22Rv1 (cell line): ENCODE data around the gene ADH1A.

Experiments used
- H3K27ac ChIP-seq: fragments of 450-650 bp; 2 replicates; pipeline ENCODE4 v1.5.1; 2017
- ZFX ChIP-seq: fragments of 450-650 bp; IDR thresholded peaks from 2 replicates; pipeline ENCODE4 v1.6.1; 2017; ENCODE audit warnings: antibody characterized with exemption, borderline replicate concordance
- TF ChIP-seq, protein P1 (sequence below): fragments of 450-650 bp; IDR thresholded peaks from 2 replicates; pipeline ENCODE4 v1.5.1; 2017; ENCODE audit warnings: mild to moderate bottlenecking

ADH1A gene

DNA sequence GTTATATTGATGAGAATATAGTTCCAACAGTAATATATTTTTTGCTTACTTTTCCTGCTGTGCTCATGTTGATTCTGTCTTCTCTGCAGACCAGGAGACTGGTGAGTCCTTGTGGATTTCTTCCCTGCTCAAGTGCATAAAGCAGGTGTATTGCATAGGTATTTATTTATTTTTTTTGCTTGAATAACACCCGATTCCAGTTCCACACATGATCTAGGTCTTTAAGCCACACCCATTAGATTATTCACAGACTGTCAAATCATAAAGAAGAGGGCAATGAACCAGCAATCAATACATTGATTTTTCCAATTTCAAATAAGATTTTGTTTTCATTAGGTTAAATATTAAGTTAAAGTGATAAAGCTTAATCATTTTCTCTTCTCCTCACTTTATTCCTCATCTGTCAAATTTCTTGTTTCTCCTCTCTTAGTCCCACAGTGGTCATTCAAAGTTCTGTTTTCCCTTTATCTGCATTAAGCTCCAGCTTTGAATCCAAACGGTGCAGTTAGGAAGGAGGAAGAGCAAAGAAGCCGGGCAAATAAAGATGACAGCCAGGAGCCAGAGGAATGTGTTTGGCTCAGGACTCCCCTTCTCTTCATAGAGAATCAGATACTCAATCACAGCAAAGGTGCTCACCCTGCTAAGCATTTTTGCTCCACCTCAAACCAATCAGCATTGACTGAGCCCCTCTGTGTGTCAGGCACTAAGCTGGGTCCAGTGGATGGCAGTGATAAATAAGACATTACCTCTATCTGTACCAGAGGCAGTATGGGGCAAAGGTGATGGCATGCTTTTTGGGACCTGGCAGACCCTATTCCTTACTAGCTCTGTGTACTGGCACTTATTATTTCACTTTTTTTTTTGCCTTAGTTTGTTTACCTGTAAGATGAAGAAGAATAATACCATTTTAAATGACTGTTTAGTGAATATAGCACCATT lies at the start of gene ADH1A:
Gene ADH1A, minus strand, starts transcription at position 138 of the 939 bp plus-strand sequence. Its CDS starts 71 bp downstream, at position 67.
- H3K27ac ChIP-seq = no peak within 1 kb of the TSS
- no peak for TF ChIP-seq ZFX
- TF ChIP-seq, protein P1, sequence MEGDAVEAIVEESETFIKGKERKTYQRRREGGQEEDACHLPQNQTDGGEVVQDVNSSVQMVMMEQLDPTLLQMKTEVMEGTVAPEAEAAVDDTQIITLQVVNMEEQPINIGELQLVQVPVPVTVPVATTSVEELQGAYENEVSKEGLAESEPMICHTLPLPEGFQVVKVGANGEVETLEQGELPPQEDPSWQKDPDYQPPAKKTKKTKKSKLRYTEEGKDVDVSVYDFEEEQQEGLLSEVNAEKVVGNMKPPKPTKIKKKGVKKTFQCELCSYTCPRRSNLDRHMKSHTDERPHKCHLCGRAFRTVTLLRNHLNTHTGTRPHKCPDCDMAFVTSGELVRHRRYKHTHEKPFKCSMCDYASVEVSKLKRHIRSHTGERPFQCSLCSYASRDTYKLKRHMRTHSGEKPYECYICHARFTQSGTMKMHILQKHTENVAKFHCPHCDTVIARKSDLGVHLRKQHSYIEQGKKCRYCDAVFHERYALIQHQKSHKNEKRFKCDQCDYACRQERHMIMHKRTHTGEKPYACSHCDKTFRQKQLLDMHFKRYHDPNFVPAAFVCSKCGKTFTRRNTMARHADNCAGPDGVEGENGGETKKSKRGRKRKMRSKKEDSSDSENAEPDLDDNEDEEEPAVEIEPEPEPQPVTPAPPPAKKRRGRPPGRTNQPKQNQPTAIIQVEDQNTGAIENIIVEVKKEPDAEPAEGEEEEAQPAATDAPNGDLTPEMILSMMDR = no peak

- TF ChIP-seq, protein P1 = no peak
- no peak overlapping the region for H3K27ac ChIP-seq
These were observed 48.4 kb upstream of the ADH1A start for GRCh38 chr4:99339172-99339571.

DNA sequence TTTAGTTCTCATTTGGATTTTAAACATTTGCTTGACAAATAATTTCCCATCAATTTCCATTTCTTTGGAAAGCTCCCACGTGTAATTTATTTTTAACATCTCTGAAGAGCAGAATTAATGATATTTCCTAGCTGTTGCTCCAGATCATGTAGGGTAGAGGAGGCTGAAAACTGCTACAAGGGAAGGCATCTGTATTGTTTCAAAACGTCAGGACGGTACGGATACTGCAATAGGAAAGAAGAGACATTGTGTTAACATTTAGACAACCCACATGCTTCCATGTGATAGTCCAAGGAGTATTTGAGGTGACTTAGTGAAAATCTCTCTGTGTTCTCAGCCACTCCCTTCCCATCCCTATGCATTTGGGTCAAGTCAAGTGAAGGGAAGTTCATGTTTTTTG lies 45.8 kb upstream of the ADH1A start:
- no peak for TF ChIP-seq ZFX
- TF ChIP-seq, protein P1 = no peak
- no peak overlapping the region for H3K27ac ChIP-seq

- H3K27ac ChIP-seq = no peak overlapping the region
- no peak for TF ChIP-seq ZFX
- TF ChIP-seq, protein P1 = no peak
These were observed 44.1 kb upstream of the ADH1A start for GRCh38 chr4:99334880-99335279.

DNA sequence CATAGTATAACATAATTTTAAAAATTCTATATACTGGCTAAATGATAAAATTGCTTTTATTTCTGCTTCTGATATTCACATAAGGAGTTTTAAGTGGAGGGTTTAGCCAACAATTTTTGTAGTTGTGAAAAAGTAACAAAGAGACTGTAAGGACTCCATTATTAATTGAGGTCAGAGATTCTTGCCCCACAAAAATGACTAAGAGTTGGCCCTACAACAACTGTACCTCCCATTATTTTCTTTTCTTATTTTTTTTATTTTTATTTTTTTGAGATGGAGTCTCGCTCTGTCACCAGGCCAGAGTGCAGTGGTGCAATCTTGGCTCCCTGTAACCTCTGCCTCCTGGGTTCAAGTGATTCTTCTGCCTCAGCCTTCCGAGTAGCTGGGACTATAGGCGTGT lies 39.9 kb upstream of the ADH1A start:
- no peak overlapping the region for H3K27ac ChIP-seq
- TF ChIP-seq ZFX = no peak
- TF ChIP-seq, protein P1 = no peak

DNA sequence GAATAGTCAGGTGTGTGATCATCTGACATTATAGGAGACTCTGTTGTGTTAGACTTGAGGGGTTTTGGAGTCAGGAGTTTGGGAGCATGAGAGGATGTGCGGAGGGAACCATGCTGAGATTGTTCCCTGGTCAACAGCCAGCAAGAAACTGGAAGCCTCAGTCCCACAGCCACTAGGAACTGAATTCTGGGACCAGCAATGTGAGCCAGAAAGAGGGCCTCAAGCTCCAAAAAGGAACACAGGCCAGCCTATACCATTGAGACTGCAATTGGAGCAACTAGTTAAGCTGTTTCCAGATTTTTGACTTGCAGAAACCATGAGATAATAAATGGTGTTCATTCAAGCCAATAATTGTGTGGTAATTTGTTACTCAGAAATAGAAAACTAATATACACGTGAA lies 39.1 kb upstream of the ADH1A start:
- H3K27ac ChIP-seq = no peak overlapping the region
- TF ChIP-seq, protein P1 = no peak
- TF ChIP-seq ZFX = no peak

DNA sequence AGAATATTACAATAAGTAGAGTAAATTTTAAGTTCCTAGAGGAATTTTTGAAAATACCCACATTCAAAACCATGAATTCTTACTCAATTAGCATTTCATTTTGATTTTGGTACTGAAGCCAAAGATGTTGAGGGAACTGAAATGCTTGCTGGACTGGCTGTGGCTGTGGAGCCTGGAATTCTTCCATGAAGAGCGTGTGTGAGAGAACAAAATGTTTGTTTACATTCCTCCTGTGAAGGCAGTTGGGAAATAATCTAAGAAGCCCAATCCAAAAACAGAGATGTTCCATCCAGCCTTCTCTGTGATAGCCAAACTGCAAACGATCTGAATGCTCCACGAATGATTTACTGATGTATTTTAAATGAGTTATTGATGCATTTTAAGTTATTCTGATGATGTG lies 34.2 kb upstream of the ADH1A start:
- TF ChIP-seq ZFX = no peak
- TF ChIP-seq, protein P1 = no peak

More for the DNA sequence above, 34.2 kb upstream of the ADH1A start:
- no peak overlapping the region for H3K27ac ChIP-seq
